HL-60/S4 treated with phorbol 12-myristate 13-acetate at 8.2 ng/mL for 4 days and 3 days (cell line): ENCODE results near the gene SNAPC2.
"Not testable (repeated sequence)": the region's sequence is repeated elsewhere in the genome, so short reads cannot be mapped to it uniquely, and the experiment has no call there.

ENCODE experiments used
- in situ Hi-C: fragments of 300-500 bp; cut with MboI; formaldehyde crosslinking; loops from 2 replicates; pipeline ENCODE4 v1.15.0; 2022; ENCODE audit warnings: low sequenced_read_pairs

The SNAPC2 gene

DNA sequence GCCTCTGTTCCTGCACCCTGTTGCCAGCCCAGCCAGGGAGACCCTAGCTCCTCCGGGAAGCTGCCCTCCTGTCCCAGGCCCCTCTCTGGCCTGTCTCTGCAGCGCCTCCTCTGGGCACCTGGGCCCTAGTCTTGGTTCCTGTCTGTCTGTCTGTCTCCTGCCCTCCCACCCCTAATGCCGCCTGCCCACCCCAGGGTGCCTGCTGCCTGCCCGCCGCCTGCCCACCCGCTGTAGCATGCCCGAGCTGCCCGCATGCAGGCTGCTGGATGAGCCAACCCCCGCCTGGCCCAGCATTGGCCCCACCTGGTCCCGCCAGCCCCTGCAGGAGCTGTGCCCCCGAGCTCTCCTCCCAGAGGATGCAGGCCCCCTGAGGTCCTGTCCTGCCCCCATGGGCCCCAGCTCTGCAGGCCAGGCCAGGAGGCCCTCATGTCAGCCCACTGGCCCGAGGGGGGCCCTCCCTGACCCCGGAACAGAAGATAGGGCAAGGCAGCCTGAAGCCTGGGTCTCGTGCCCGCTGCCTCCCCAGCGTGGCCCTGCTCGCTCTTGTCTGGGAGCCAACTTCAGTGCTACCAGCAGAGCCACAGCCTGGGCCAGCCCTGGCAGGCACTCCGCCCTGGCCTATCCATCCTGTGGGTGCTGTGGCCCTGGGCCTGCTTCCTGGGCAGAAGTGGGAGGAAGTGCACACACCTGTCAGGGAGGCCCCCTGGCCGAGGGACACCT, 11.2 kb upstream of the SNAPC2 start:
- in situ Hi-C loops = no loop called here

DNA sequence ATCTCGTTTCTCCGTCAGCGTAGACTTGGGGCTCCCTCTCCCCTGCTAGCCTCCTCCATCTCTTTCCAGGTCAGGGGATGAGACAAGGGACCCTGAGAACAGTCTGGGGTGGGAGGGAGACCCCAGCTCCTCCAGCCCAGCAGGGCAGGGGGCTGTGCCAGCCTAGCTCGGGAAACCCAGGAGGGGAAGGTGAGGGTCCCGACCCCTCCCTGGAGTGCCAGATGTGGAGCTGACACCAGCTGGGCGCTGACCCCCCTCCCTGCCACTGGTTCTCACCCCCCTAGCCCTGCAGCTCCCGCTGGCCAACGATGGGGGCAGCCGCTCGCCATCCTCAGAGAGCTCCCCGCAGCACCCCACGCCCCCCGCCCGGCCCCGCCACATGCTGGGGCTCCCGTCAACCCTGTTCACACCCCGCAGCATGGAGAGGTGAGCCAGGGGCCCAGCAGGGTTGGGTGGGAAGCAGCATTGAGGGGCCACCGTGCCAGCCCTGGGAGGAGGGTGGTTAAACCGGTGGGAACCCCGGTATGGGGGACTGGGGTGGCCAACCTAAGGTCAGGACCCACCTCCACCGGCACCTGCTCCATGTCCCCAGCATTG, 10.6 kb upstream of the SNAPC2 start:
- in situ Hi-C loops = no loop called here

DNA sequence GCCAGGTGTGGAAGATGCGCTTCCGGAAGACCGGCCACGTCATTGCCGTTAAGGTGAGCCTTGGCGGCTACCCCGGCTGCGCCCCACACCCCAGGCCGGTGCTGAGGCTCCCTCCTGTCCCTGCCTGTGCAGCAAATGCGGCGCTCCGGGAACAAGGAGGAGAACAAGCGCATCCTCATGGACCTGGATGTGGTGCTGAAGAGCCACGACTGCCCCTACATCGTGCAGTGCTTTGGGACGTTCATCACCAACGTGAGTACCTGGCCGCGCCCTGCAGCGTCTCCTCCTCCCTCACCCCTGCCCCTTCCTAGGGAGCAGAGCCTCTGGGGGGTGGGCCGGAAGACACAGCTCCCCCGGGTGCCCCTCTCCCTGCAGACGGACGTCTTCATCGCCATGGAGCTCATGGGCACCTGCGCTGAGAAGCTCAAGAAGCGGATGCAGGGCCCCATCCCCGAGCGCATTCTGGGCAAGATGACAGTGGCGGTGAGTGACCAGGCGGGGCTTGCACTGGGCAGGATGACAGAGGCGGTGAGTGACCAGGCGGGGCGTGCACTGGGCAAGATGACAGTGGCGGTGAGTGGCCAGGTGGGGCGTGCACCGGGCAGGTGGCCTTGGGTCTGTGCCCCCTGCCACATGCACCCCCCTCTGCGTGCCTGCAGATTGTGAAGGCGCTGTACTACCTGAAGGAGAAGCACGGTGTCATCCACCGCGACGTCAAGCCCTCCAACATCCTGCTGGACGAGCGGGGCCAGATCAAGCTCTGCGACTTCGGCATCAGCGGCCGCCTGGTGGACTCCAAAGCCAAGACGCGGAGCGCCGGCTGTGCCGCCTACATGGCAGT, 9.6 kb upstream of the SNAPC2 start:
- in situ Hi-C loops = no loop called here

DNA sequence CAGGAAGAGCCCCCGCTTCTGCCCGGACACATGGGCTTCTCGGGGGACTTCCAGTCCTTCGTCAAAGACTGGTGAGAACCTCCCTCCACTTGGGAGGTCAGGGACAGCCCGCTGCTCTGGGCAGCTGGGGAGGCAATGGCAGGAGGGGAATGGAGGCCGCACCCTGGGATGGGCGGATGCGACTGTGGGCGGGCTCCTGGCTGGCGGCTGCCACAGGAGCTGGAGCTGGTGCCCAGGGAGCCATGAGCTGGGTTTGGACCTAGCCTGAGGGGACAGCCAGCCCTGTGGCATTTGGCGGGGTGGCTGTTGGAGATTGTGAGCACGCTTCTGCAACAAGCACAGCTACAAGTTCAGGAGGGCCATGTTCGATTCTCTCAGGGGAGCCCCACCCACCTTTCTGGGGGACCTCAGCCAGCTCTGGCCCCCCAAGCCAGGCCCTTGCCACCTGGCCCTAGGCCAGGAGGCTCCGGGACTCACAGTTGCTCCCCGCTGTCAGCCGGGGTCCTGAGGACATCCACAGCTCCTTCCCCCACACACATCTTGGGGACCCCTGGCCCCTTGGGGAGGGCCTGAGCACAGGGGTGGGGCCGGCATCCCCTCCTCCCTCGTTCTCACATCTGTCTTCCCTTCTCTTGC, 8.5 kb upstream of the SNAPC2 start:
- in situ Hi-C loops = no loop called here

DNA sequence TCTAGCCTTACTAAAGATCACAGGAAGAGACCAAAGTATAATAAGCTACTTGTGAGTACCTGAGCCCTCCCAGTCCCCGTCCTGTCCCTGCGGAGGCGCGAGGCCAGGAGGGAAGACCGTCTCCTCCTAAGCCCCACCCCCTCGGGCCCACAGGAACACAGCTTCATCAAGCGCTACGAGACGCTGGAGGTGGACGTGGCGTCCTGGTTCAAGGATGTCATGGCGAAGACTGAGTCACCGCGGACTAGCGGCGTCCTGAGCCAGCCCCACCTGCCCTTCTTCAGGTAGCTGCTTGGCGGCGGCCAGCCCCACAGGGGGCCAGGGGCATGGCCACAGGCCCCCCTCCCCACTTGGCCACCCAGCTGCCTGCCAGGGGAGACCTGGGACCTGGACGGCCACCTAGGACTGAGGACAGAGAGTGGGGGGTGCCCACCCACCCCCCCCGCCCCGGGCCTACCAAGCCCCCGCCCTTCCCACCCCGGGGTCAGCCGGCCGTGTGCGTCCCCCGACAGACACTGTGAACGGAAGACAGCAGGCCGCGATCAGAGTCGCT, 7.9 kb upstream of the SNAPC2 start:
- in situ Hi-C loops = no loop called here

DNA sequence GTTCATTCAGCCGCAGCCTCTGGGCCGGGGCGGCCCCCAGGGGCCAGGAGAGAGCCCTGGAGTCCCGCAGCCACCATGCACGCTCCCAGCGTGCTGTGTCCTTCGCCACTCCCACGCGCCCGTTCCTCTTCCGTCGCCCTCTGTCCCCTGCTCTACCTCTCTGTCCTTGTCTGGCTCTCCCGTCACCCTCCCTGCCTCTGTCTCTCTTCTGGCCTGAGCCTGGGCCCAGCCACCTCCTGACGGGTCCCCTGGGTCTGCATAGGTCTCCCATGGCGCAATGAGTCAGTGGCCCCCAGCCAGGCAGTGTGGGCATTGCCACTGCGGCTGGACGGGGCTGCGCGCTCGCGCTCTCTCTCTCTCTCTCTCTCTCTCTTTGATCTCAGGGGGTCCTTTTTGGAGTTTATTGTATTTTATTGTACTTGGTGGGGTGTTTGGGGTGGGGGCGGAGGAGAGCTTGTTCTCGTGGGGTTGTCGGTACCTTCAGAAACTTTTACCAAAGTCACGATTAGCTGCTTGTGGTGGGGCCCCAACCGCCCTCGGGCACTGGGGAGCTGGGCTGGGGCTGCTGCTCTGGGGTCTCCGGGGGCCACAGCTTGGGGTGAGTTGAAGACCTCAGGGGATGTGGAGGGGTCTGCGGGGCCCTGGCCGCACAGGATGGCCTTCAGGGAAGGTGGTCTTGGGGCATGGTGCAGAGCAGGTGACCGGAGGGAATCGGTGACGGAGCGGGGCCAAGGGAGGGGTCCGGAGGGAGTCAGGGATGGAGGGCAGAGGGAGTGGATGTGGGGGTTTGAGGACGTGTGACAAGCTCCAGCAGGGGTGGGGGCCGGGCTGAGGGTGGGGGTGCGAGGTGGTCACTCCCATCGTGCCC, 7.2 kb upstream of the SNAPC2 start:
- in situ Hi-C loops = no loop called here

DNA sequence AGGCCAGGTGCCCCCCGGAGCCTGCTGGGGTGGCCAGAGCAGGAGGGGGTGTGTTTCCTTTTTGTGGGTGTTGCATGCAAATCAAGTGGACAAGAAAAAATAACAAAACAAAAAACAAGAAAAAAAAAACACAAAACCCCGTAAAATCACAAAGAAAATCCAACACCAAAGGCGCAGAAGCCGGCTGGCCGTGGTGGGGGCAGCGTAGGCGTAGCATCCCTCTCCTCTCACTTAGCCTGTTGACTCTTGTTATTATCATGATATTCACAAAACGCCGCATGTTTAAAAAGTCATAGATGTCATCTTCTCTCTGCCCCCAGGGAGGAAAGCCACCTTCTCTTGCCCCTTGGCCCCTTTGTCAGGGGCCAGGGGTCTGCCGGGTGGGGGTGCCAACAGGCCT, 6.5 kb upstream of the SNAPC2 start:
- in situ Hi-C loops = no loop called here

DNA sequence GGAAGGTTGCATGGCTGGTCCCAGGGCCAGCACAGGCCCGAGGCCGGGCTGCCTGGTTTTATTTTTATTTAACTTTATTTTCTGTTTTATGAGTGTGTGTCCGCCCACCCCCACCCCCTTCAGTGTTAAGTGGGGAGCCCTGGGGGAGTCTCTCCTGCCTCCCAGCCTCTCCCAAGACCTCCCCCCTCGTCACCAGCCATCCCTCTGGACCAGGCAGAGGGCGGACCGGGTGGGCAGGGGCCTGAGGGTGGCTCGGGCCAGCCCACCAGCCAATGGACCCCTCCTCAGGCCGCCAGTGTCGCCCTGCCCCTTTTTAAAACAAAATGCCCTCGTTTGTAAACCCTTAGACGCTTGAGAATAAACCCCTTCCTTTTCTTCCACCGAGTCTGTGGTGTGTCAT, 6.0 kb upstream of the SNAPC2 start:
- in situ Hi-C loops = no loop called here

DNA sequence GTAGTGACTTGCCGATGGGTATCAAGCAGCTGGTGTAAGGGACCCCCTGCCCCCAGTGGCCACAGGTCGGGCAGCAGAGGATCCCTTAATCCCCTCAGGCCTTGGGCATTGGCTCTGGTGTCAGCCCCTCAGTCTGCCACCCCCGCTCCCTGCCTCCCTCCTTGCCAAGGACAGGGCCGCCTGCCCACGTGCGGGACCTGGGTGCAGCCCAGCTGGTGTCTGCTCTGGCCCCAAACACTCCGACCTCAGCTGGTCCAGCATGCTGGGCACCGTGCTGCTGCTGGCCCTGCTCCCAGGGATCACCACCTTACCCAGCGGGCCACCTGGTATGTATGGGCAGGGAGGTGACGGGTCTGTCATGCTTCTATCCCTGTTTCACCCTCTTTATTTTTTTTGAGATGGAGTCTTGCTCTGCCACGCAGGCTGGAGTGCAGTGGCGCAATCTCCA, 5.5 kb upstream of the SNAPC2 start, which contains the start of gene TGFBR3L:
Gene TGFBR3L (plus strand): TSS at position 233 of the 448 bp plus-strand sequence.
- in situ Hi-C loops = no loop called here

DNA sequence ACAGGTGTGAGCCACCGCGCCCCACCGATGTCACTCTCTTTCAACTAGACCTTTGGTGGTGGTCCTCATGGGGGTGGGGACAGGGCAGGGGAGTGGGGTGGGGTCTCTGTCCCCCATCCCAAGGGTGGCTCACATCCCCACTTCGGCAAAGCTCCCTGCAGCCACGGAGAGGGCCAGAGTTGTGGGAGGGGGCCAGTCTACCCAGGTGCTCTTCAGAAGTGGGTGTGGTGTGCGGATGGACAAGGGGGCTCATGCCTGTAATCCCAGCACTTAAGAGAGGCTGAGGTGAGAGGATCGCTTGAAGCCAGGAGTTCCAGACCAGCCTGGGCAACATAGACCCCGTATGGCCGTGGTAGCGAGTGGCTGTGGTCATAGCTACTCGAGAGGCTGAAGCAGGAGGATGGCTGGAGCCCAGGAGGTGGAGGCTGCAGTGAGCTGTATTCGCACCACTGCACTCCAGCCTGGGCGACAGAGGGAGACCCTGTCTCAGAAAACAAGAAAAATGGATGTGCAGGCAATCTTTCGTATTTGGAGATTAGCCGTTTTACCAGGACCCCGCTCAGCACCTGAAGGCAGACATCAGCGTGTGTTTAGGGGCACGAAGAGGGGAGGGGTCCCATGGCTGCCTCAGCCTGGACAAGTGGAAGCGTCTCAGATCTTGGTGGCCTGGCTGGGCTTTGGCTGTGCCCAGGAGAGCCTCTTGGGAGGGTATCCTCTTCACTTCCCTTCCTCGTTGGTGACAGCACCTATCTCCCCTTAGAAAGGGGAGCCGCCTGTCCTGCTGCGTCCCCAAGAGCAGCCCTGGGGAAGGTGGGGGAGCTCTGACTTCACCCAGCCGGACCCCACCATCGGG, 4.7 kb upstream of the SNAPC2 start:
- in situ Hi-C loops = no loop called here

DNA sequence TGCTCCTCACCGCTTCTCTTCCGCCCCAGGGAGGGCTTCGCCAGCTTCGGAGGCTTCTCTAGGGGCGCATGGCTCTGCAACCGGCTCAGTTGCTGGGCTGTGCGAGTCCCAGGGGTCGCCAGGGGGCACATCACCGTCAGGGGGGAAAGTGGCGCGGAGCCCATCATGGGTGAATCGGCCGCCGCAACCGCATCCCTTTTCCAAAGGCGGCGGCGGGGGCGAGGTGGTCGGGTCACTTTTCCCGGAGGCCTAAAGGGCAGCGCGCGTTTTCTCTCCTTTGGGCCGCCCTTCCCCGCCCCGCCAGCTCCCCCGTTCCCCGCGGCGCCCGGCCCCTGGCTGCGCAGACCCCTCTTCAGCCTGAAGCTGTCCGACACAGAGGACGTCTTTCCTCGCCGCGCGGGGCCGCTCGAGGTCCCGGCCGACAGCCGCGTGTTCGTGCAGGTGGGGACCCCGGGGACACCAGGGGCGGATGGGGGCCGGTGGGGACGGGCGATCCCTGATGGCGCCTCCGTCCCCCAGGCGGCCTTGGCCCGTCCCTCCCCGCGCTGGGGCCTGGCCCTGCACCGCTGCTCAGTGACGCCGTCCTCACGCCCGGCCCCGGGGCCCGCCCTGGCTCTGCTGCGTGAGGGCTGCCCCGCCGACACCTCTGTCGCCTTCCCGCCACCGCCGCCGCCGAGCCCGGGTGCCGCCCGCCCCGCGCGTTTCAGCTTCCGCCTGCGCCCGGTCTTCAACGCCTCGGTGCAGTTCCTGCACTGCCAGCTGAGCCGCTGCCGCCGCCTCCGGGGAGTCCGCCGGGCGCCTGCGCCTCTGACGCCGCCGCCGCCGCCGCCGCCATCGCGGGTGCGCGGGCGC, 3.8 kb upstream of the SNAPC2 start:
- in situ Hi-C loops = no loop called here

DNA sequence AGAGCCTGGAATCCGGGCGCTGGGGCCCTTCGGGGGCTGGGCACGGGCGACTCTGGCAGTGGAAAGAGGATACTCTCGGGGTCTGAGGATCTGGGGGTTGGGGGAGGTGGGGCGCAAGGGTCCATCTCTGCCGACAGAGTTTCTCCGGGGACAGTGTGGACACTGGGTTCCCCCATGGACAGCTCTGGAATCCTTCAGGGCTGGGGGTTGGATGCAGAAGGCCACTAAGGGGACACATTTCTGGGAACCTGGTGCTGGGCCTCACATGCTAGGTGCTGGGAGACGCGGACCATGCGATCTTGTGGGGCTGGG, 3.2 kb upstream of the SNAPC2 start:
- in situ Hi-C loops = no loop called here

DNA sequence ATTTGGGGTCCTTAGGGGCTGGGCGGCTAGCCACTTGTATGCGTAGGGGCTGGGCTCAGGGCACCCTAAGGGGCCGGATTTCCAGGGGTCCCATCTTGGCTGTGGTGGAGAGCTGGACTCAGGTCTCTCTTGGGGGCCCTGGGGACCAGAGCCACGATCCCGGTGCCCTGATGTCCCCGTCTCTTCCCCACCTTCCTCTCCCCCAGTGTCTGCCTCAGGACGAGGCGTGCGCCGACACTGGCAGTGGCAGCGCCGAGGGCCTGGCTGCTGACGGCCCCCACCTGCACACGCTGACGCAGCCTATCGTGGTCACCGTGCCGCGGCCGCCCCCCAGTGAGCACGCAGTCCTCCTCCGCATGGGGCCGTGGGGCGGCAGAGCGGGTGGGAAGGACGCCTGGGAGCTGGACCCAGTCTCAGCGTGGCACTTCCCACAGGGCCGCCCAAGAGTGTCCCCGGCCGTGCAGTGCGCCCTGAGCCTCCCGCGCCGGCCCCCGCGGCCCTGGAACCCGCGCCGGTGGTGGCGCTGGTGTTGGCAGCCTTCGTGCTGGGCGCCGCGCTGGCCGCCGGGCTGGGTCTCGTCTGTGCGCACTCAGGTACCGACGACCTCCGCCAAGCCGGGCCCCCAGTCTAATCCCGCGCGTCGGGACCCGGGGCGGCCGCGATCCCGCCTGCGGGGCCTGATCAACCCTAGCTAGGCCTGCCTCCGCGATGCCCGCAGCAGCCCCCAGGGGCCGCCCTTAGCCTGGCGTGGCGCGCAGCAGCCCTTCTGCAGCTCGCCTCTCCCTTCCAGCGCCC, 2.7 kb upstream of the SNAPC2 start:
- in situ Hi-C loops = no loop called here

DNA sequence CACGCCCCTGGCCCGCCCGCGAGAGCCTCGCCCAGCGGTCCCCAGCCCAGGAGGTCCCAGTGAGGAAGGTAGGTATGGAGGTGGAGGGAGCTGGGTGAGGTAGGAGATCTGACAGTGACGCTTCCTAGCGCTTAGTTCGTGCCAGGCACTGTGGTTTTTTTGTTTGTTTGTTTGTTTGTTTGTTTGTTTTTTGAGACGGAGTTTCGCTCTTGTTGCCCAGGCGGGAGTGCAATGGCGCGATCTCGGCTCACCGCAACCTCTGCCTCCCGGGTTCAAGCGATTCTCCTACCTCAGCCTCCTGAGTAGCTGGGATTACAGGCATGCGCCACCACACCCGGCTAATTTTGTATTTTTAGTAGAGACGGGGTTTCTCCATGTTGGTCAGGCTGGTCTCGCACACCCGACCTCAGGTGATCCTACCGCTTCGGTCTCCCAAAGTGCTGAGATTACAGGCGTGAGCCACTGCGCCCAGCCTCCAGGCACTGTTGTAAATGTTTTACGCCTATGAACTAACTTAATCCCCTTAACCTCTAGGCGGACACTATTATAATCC, 2.0 kb upstream of the SNAPC2 start:
- in situ Hi-C loops = not testable (repeated sequence)

DNA sequence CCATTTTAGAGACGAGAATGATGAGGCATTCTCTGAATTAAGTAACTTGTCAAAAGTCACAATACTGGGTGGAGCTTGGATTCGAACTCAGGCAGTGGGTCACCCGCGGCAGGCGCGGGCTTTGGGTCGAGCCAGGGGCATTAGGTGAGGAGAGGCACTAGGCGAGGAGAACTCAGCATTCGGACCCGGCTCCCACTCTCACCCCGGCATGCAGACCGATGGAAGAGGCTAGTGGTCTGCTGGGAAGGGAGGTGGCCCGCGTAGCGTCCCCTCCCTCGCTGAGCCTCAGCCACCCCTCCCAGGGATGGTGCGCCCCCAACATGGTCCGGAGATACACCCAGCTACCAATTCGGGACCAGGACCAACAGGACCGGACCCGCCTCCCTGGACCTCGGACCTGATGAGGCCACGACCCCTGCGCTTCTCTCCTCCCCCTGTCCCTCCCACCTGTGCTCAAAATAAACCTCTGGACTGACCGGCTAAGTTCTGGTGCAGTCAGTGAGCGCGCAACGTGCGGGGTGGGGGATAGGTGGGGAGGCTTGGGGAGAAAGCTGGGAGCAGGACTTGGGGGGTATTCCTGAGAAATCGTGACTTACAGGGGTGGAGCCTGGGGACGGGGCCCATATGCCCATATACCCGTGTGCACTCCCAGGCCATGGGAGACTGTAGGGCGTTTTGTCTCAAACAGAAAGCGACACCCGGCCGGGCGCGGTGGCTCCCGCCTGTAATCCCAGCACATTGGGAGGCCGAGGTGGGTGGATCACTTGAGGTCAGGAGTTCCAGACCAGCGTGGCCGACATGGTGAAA, 1.3 kb upstream of the SNAPC2 start:
- in situ Hi-C loops = no loop called here

DNA sequence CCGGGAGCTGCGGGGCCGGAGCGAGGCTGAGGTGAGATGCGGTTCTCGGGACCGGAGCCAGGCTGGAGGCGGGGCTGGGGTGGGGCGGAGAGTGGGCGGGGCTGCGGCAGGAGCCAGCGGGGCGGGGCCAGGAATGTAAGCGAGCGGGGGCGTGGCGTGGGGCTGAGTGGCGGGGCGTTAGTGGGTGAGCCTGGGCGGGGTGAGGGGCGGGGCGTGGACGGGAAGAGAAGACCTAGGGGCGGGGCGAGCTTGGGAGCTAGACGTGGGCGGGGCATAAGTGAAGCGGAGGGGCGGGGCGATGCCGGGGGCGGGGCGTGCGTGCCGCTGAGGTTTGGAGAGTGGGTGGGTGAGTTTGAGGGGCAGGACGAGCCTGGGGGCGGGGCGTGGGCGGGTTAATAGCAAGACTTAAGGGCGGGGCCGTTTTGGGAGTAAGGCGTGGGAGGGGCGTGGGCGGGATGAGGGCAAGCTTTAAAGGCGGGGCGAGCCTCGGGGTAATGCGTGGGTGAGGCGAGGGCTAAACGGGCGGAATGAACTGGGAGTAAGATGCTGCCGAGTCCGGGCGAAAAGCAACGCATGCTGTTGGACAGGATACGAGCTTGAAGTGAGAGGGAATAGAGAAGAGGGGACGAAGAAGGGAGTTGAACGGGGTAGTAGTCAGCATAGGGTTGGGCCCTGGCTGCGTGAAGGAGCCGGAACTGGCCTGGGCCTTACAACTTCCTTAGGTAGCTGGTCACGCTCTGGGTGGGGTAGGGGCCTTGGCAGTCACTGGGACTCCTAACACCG, 572 bp downstream of the SNAPC2 start:
- in situ Hi-C loops = no loop called here
